ENCODE data around the gene SKIL.
A peak's percentile ranks its signal among the peaks of the same experiment; 100 is the strongest.

The SKIL gene

DNA sequence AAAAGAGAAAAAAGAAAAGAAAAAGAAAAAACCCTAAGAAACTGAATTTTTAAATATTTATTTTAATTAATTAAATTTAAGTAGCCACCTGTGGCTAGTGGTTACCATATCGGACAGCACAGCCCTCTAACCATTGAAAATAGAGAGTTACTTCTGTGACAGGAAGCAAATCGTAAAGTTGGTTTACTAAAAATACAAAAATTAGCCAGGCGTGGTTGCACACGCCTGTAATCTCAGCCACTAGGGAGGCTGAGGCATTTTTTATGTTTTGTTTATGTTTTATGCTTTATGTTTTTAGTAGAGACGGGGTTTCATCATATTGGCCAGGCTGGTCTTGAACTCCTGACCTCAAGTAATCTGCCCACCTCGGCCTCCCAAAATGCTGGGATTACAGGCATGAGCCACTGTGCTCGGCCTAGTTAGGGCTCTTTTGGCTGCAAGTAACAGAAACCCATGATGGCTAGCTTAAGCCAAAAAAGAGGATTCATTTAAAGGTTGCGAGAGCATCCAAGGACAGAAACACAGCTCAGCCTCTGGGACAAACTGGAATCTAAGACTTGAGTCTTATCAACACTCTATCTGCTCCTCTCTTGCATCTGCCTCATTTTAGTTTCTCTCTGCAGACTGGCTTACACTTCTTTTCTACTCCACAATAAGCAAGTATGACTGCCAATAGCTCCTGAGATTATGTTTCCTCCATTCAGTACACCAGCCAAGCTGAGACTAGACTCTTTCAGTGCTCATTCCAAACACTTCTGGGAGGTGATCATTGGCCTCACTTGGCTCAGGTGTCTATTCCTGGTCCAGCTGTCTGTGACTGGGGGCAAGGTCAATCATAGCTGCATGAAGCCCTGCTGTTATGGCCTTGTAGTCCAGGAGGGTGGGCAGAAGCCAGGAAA is 6.8 kb upstream of the SKIL start:
- DNase-seq (ENCODE audit: low spot score), result no peak

DNA sequence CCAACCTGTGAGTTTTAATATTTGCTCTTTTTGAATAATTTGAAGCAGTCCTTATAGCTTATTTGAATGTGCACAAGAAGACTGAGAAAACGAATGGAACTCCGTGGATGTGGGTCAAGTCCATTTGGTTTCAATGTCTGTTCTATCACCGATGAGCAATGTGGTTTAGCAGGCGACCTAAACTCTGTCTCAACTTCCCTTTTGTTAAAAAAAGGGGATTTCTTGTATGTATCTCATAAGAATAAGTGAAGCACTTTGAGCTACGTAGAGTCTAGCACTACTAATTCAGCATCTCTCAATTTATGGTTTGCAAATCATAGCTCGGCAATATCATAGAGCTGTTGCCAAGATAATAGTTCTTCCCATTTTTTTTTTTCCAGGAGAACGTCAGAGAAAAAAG is 4.6 kb upstream of the SKIL start:
- DNase-seq (ENCODE audit: low spot score), result no peak

DNA sequence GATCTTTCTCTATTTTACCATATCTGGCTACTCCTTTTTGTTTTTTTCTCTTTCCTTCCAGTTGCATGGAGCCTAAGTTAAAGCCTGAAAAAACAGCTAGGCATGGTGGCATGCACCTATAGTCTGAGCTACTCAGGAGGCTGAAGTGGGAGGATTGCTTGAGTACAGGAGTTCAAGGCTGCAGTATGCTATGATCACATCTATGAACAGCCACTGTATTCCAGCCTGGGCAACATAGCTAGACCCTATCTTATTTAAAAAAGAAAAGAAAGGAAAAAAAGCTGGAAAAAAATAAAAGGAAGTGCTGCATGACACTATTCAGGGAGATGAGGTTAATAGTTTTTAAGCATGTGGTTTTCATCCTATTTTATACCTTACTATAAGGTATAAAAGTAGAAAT is 4.0 kb upstream of the SKIL start:
- no peak for DNase-seq (ENCODE audit: low spot score)

DNA sequence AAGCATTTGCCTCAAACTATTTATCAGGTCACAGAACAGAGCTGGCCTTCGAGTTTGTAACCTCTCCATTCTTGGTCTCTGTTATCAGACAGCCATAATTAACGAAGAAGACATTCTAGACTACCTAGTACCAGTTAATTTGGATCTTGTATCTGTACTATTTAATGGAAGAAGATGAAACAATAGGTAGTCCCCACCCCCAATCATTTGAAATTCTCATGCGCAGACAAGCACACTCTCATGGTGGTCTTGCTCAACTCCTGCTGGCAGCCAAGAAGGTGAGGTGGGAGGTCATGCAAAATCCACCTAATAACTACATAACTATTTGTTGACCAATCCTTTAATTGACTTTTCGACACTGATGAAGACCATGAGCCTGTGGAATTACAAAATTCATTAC is 2.8 kb upstream of the SKIL start:
- no peak for DNase-seq (ENCODE audit: low spot score)

DNA sequence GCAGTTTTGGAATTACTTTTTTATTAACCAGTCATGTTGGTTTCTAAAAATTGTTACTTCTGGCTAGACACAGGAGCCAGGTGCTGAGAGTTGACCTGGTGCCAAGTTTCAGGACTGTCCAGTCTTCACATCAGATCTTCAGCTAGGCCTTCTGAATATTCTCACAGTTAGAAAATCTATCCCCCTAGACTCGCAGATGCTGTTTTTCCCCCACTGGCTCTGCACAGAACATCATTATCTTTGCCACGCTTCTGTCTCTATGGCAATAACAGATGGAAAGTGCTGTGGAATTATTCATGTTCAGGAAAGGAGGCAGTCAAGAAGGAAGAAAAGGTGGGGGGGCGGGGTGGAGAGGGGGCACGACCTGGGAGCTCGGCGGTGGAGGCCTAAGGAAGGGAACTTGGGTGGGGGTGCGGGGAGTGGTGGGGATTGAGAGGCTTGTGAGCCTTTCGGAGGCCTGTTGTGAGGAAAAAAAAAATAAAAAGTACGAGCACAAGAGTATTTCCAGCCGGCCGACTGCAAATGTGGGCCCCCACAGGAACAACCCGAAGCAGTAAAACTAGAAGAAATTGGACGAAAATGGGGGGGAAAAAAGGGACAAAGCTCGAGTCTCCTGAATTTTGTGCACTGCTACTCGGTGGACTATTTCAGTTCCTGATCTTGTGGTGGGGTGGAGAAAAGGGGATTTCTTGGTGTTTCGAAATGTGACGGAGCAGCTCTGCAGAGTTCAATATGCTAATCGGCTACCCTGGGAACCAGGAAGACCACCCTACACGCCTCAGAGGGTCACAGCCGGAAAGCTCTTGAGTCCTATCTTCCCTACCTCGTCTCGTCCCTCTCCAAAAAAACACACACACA is 1.5 kb upstream of the SKIL start:
- DNase-seq (ENCODE audit: low spot score), result no peak

DNA sequence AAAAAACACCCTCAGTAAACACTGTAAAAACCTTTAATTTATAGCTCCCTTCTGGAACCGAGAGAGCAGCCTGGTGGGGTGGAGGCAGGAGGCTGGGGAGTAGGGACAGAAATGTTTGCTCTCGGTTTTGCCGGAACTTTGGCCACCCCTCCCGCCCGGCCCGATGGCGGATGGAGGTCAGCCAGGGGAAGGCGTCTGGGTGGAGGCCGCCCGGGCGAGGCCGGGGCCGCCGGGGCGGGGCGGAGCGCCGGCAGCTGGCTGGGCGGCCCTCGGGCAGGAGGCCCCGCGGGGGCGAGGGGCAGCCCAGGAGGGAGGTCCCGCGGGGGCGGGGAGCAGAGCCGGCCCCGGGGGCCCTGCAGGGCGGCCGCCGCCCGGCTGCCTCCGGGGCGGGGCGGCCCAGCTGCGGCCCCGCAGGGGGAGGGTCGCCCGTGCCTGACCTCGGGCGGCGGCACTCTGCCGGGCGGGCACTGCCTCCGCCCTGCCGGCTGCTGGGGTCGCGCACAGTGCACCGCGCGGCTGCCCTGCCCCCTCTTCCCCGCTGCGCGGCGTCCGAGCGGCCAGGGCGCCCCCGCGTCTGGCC is 829 bp upstream of the SKIL start:
- peak; percentile 71 for DNase-seq (ENCODE audit: low spot score)

DNA sequence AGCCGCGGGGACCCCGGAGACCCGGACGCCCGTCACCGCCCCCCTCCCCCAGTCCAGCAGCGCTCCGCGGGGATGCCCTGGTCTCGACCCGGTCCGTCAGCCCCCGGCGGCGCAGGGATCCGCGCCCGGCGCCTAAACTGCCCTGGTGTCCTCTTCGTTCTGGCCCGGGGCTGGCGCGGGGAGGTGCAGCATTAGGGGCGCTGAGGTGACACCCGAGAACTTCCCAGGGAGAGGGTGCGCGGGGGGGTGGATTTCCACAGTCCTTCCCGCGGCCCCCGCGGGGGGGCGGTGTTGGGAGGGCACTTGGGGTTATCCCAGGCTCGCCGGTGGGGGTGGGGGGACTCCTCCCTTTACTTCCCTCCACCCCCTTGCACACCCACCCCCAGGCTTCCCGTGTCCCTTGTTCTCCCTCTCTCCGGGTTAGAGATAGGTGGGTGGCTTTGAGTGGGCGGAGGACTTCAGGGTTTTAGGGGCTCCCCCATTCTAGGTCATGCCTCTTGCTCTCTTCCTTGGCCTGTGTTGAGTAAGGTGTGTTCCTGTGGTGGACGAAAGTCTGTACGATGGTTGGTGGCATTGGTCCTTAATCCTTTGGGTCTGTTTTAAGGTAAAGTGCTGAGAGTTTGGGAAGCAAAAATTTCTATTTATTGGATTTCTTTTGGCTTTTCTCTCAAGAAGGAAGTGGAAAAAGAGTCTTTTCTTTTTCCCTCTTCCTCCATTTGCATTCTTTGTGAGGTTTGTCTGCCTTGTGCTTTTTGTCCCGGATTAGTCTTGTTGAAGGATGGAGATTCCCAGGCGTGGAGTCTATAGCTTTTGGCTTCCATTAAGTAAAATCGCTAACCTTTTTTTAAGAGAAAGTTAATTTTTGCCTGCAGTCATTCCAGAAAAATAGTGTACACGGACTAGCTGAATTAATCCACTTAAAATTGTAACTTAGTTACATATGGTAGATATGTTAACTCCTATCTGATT is 811 bp downstream of the SKIL start:
- peak; percentile 44 for DNase-seq (ENCODE audit: low spot score)

DNA sequence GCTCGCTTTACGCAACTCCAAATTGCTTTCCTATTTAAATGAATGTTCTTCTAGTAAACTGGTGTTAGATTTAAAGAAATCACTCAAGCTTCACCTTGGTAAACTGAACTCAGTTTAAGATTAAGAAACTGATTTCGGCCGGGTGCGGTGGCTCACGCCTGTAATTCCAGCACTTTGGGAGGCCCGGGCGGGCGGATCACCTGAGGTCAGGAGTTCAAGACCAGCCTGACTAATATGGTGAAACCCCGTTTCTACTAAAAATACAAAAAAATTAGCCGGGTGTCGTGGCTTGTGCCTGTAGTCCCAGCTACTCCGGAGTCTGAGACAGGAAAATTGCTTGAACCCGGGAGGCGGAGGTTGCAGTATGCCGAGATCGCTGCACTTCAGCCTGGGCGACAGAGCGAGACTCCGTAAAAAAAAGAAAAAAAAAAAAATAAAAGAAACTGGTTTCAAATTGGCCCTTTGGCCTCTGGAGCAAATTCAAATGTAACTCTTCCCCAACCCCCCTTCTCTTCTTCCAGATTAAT is 1.7 kb downstream of the SKIL start:
- DNase-seq (ENCODE audit: low spot score), result no peak

DNA sequence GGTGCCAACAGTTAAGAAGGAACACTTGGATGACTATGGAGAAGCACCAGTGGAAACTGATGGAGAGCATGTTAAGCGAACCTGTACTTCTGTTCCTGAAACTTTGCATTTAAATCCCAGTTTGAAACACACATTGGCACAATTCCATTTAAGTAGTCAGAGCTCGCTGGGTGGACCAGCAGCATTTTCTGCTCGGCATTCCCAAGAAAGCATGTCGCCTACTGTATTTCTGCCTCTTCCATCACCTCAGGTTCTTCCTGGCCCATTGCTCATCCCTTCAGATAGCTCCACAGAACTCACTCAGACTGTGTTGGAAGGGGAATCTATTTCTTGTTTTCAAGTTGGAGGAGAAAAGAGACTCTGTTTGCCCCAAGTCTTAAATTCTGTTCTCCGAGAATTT is 3.0 kb downstream of the SKIL start:
- DNase-seq (ENCODE audit: low spot score), result no peak

DNA sequence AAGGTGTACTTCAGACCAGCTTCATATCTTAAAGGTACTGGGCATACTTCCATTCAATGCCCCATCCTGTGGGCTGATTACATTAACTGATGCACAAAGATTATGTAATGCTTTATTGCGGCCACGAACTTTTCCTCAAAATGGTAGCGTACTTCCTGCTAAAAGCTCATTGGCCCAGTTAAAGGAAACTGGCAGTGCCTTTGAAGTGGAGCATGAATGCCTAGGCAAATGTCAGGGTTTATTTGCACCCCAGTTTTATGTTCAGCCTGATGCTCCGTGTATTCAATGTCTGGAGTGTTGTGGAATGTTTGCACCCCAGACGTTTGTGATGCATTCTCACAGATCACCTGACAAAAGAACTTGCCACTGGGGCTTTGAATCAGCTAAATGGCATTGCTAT is 3.4 kb downstream of the SKIL start:
- no peak for DNase-seq (ENCODE audit: low spot score)

DNA sequence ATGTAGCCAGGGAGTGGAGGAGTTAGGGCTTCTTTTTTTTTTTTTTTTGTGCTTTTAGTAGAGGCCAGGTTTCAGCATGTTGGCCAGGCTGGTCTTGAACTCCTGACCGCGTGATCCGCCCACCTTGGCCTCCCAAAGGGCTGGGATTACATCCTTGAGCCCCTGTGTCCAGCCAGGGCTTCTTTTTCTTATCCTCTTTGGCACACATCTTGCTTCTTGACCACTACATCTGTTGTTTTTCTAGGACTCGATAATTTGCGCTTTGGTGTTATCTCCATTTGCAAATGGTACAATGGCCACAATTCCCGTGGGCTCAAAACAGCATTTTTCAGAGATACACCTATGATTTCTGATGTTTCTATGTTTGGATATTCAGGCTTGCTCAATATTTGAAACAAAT is 4.2 kb downstream of the SKIL start:
- DNase-seq (ENCODE audit: low spot score), result no peak

DNA sequence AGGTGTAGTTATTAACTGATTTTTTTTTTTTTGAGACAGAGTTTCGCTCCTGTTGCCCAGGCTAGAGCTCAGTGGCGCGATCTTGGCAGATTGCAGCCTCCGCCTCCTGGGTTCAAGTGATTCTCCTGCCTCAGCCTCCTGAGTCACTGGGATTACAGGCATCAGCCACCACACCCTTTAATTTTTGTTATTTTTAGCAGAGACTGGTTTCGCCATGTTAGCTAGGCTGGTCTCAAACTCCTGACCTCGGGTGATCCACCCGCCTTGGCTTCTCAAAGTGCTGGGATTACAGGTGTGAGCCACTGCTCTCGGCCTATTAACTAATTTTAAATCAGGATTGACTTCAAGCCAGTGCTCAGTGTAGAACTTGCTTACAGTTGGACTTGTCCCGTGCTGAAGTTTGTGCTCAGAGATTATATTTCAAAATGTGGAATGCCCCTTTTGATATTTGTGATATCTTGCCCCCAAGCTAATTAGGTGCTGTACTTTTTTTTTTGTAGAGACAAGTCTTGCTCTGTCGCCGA is 6.0 kb downstream of the SKIL start:
- no peak for DNase-seq (ENCODE audit: low spot score)

DNA sequence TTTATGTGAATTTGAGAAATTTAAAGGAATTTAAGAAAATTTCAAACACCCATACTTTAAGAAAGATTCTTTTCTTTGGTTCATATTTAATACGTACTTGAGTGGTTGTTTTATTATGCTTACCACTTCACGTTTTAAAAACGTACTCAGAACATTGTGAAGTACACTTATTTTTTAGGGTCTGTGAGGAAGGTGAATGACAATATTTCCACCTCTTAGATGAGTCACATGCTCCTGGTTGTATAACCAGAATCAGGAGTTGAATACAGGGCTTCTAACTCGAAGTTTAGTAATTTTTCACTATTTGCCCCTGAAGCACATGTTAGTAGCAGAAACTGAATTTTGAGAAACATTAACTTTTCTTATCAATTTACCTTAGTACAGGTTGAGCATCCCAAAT is 7.5 kb downstream of the SKIL start:
- DNase-seq (ENCODE audit: low spot score), result no peak

DNA sequence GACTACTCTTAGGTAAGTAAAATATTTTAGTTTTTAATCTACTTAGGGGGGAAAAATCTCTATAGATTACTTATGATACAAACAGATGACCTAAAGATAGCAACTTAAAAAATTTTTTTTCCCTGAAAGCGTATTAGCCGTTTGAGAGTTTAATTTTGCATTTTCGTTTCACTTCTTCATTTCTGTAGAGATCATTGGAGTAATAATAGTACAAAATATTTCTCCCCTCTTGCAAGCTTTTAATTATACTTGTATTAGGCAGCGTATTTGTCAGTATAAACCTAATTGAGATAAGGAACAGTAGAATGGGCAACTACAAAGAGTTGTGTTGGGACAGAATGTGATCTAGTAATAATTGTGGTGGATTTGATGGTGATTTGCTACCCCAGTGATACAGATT is 10.3 kb downstream of the SKIL start:
- DNase-seq (ENCODE audit: low spot score), result no peak

DNA sequence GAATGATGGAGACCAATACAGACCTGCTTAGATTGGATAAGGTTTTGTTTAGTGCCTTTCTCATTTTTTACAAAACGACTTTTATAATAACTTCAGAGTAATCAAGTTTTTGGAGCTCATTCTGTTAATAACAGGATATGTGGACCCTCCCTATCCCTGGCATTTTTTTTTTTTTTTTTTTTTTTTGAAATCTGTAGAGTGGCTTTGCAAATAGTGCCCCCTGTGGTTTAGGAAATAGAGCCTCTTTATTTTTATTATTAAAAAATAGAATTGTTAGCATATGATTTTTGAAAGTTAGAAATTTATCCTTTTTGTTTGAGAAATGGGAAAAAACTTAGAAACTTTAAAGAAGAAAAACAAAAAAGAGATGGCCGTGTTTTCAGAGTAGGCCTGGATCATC is 11.4 kb downstream of the SKIL start:
- DNase-seq (ENCODE audit: low spot score), result no peak

DNA sequence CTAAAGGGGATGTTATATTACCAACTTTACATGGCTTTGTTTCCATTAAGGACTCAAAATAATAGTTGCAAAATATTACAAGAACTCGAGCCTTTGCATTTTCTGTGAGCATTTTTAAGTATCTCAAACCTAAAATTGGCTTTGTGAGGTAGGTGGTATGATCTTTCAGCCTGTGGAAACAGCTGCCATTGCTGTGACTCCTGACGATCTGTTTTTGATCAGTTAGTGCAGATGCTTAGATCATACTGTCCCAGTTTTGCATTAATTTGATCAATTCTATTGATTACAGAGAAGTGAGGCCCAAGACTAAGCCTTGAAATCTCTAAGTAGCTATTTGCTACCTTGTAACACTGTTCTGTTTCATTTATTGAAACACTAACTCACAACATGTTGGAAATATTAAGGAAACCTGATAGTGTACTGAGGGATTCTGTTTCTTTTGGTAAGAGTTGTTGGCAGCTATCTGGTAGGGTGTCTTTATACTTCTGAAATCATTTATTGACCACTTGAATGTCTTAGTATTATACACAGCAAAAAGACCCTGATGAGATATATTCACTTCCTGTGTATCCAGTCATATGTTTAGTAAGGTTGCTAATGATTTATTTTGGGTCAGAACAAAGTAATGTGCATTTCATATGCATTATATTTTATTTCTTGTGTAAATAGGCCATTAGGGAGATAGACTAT is 14.8 kb downstream of the SKIL start:
- DNase-seq (ENCODE audit: low spot score), result no peak

DNA sequence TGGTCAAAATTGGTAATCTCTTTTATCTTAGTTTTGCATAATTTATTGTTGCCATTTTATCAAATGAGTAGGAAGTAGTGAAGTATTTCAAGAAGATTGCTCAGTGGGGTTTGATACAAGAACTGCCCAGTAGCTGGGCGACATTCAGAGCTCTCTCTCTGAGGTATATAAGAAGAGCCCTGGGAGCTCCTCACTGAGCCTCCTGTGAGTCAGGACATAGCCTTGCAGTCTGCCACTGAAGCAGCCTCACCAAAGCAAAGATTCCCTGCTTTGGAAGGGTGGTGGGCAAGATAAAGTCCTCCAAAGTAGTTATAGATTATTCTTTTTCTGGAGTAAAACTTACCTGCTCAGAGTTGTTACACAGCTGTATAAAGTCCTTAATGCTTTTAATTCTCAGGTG is 26.1 kb downstream of the SKIL start:
- no peak for DNase-seq (ENCODE audit: low spot score)

DNA sequence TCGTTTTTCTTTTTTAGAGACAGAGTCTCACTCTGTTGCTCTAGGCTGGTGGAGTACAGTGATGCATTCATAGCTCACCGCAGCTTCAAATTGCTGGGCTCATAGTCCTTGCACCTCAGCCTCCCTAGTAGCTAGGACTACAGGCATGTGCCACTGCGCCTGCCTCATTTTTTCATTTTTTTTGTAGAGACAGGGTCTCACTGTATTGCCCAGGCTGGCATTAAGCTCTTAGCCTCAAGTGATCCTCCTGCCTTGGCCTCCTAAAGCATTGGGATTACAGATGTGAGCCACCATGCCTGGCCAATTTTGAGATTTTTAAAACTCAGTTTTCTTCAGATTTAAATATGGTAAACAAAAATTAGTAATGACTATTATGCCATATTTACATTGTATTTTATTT is 29.0 kb downstream of the SKIL start:
- DNase-seq (ENCODE audit: low spot score), result no peak

DNA sequence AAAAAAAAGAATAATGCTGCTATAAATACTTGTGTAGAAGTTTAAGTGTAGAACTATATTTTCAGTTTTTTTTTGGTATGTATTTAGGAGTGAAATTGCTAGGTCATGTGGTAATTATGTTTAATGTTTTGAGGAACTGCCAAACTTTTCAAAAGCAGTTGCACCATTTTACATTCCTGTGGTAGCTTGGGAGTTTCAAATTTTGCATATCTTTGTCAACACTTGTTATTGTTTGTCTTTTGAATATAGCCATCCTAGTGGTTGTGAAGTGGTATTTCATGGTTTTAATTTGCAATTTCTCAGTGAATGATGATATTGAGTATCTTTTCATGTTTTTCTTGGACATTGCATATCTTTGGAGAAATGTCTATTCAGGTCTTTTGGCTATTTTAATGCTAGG is 30.4 kb downstream of the SKIL start:
- DNase-seq (ENCODE audit: low spot score), result no peak

DNA sequence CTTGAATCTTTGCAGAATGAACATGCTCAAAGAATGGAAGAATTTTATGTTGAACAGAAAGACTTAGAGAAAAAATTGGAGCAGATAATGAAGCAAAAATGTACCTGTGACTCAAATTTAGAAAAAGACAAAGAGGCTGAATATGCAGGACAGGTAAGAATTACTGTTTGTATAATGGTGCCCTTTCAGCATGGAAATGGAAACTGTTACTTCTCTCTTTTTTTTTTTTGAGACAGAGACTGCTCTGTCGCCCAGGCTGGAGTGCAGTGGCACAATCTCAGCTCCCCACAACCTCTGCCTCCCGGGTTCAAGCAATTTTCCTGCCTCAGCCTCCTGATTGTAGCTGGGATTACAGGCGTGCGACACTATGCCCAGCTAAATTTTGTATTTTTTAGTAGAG is 33.6 kb downstream of the SKIL start:
- DNase-seq (ENCODE audit: low spot score), result no peak

DNA sequence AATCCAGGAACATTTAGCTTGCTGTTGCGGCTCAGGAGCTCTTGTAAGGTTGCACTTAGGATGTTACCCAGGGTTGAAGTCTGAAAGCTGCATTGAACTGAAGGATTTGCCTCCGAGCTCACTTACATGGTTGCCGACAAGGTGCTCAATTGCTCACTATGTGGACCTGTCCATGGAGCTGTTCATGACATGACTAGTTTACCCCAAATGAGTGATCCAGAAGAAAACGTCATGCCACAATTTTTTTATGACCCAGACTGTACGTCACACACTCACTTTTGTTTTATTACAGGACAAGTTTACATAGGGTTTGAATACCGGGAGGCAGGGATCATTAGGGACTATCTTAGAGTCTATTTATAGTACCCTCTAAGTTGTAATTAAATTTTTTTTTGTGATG is 40.2 kb downstream of the SKIL start:
- DNase-seq (ENCODE audit: low spot score), result no peak
